HepG2 (cell line): ENCODE data around the gene POLR1G. TPM values are rescaled to one million over a fixed set of nuclear protein-coding genes. Genes with fewer than 3 reads are reported as not detected.

Experiments used
- ATF3 ChIP-seq: sonication (generic); formaldehyde crosslinking; IDR thresholded peaks from 2 replicates; pipeline ENCODE4 v1.4.0; 2020; ENCODE audit warnings: missing genetic modification reagents
- BRCA1 ChIP-seq: sonication (generic); formaldehyde crosslinking; IDR thresholded peaks from 2 replicates; pipeline ENCODE4 v1.4.0; 2020; ENCODE audit warnings: missing genetic modification reagents
- GLMP ChIP-seq: sonication (generic); formaldehyde crosslinking; IDR thresholded peaks from 2 replicates; pipeline ENCODE4 v1.9.0; 2021; ENCODE audit warnings: missing genetic modification reagents, mild to moderate bottlenecking, borderline replicate concordance
- GMEB2 ChIP-seq: IDR thresholded peaks from 2 replicates; pipeline ENCODE4 v1.6.1; 2016; ENCODE audit warnings: missing biosample characterization, missing genetic modification reagents, low read depth
- HHEX ChIP-seq: IDR thresholded peaks from 2 replicates; pipeline ENCODE4 v1.6.1; 2016; ENCODE audit warnings: control low read depth
- MATR3 ChIP-seq: sonication (generic); formaldehyde crosslinking; IDR thresholded peaks from 2 replicates; pipeline ENCODE4 v1.4.0; 2020; ENCODE audit warnings: missing genetic modification reagents
- NFATC3 ChIP-seq: sonication (generic); formaldehyde crosslinking; IDR thresholded peaks from 2 replicates; pipeline ENCODE4 v1.5.1; 2020; ENCODE audit warnings: mild to moderate bottlenecking, missing genetic modification reagents
- PPARG ChIP-seq: conservative IDR thresholded peaks from 2 replicates; pipeline ENCODE4 v1.6.1; 2016; ENCODE audit warnings: missing biosample characterization, missing genetic modification reagents
- PRPF4 ChIP-seq: fragments of 200-400 bp; formaldehyde crosslinking; IDR thresholded peaks from 2 replicates; pipeline ENCODE4 v1.6.1; 2016; ENCODE audit warnings: low read length, low read depth; ENCODE audit not compliant: poor library complexity, severe bottlenecking
- REXO4 ChIP-seq: sonication (generic); formaldehyde crosslinking; IDR thresholded peaks from 2 replicates; pipeline ENCODE4 v1.8.0; 2022; ENCODE audit warnings: missing genetic modification reagents, mild to moderate bottlenecking, borderline replicate concordance
- SOX6 ChIP-seq, 2 experiments: fragments of 450-650 bp in 1 of 2; sonication (generic) in 1 of 2; formaldehyde crosslinking in 1 of 2; IDR thresholded peaks; 2 replicates each; pipeline versions ENCODE4 v1.4.0 to v1.6.1; 2017 to 2020; ENCODE audit warnings: antibody characterized with exemption in 1 of 2, mild to moderate bottlenecking in 1 of 2, missing genetic modification reagents in 1 of 2
- THRA ChIP-seq: sonication (generic); formaldehyde crosslinking; IDR thresholded peaks from 2 replicates; pipeline ENCODE4 v1.4.0; 2020; ENCODE audit warnings: missing genetic modification reagents, borderline replicate concordance
- TOPORS ChIP-seq: sonication (generic); formaldehyde crosslinking; IDR thresholded peaks from 2 replicates; pipeline ENCODE4 v1.8.0; 2023; ENCODE audit warnings: mild to moderate bottlenecking, missing genetic modification reagents
- YEATS4 ChIP-seq: sonication (generic); formaldehyde crosslinking; IDR thresholded peaks from 2 replicates; pipeline ENCODE4 v1.4.0; 2020; ENCODE audit warnings: missing genetic modification reagents, borderline replicate concordance
- ZNF329 ChIP-seq: sonication (generic); formaldehyde crosslinking; IDR thresholded peaks from 2 replicates; pipeline ENCODE4 v1.9.0; 2021; ENCODE audit warnings: low read depth, mild to moderate bottlenecking, missing genetic modification reagents
- ZNF382 ChIP-seq: sonication (generic); formaldehyde crosslinking; IDR thresholded peaks from 2 replicates; pipeline ENCODE4 v1.5.0; 2020; ENCODE audit warnings: missing genetic modification reagents, mild to moderate bottlenecking, borderline replicate concordance
- ZNF687 ChIP-seq: sonication (generic); formaldehyde crosslinking; IDR thresholded peaks from 2 replicates; pipeline ENCODE4 v1.5.1; 2020; ENCODE audit warnings: mild to moderate bottlenecking, missing genetic modification reagents, moderate library complexity
- ZNF746 ChIP-seq: sonication (generic); formaldehyde crosslinking; IDR thresholded peaks from 2 replicates; pipeline ENCODE4 v1.8.0; 2022; ENCODE audit warnings: mild to moderate bottlenecking, missing genetic modification reagents
- ZNF883 ChIP-seq: sonication (generic); formaldehyde crosslinking; IDR thresholded peaks from 2 replicates; pipeline ENCODE4 v1.5.1; 2020; ENCODE audit warnings: mild to moderate bottlenecking, missing genetic modification reagents; ENCODE audit errors: not compliant biosample characterization
- ZNF891 ChIP-seq: sonication (generic); formaldehyde crosslinking; IDR thresholded peaks from 2 replicates; pipeline ENCODE4 v1.5.0; 2020; ENCODE audit warnings: mild to moderate bottlenecking, missing genetic modification reagents
- polyA plus RNA-seq, 8 experiments: library from polyadenylated mRNA; depleted of rRNA in 3 of 8; stranded (reverse) in 7 of 8; unstranded in 1 of 8; fragments of >200 nt; fragmentation: Illumina TruSeq in 4 of 8; extraction: Trizol in 4 of 8; gene quantifications; 2 replicates each; pipeline versions ENCODE4 v1.2.1 to v1.2.3, GENCODE V29; 2011 to 2016; ENCODE audit warnings: low read depth in 4 of 8, missing spikeins in 1 of 8, mixed read lengths in 1 of 8; ENCODE audit not compliant: insufficient read depth in 1 of 8
- total RNA-seq, 5 experiments: library from RNA; depleted of rRNA; stranded (reverse); fragments of >200 nt; fragmentation: Illumina TruSeq; extraction: Trizol; gene quantifications; 2 replicates each; pipeline ENCODE4 v1.2.3, GENCODE V29; 2016; ENCODE audit warnings: low read depth in 1 of 5

POLR1G gene
- total and polyA plus RNA-seq, 2 of the 13 experiments (the other 11 are each of a cell fraction or from before 2014, with no cell fraction given) = 3.5 to 20.8 TPM

- TF ChIP-seq ZNF687 (CRISPR knock-in tag) = peak; percentile 71
- TF ChIP-seq ZNF329 (CRISPR knock-in tag) = no peak
- TF ChIP-seq THRA (CRISPR knock-in tag) = no peak
- no peak for TF ChIP-seq NFATC3
- TF ChIP-seq ATF3 (CRISPR knock-in tag) = no peak
- 0 out of 2 replicates have a peak, but pooled peaks have one; percentile 58 for TF ChIP-seq YEATS4
- TF ChIP-seq ZNF883 (CRISPR knock-in tag) = no peak
- no peak for TF ChIP-seq SOX6 (IDR thresholded peaks at IDR 0.05)
- no peak; the same call in 1 of the 2 replicates for TF ChIP-seq SOX6 (CRISPR knock-in tag; IDR thresholded peaks at IDR 0.05)
- no peak for TF ChIP-seq BRCA1
- TF ChIP-seq GMEB2 (CRISPR knock-in tag) = no peak
- no peak for TF ChIP-seq ZNF382 (CRISPR knock-in tag)
- no peak for TF ChIP-seq ZNF746
- TF ChIP-seq ZNF891 (CRISPR knock-in tag) = no peak
- TF ChIP-seq PPARG (CRISPR knock-in tag) = no peak
- no peak for TF ChIP-seq TOPORS (CRISPR knock-in tag)
- no peak for TF ChIP-seq MATR3 (CRISPR knock-in tag)
- no peak for TF ChIP-seq REXO4 (CRISPR knock-in tag)
- no peak for TF ChIP-seq PRPF4
- TF ChIP-seq HHEX (CRISPR knock-in tag) = no peak
- no peak for TF ChIP-seq GLMP (CRISPR knock-in tag)
These were observed 33.3 kb downstream of the POLR1G start (continued) for GRCh38 chr19:45439569-45440258.
